GM19193 (cell line): ENCODE results near the gene PCDH9.

Experiments used
- POLR2A ChIP-seq: IDR thresholded peaks from 4 replicates; pipeline ENCODE4 v1.6.1; 2011; ENCODE audit not compliant: insufficient read depth, insufficient read length; ENCODE audit errors: extremely low read depth

The PCDH9 gene

GRCh38 chr13:67097892-67098452, 132.2 kb downstream of the PCDH9 start:
- TF ChIP-seq POLR2A = no peak

- TF ChIP-seq POLR2A = no peak
Observed at GRCh38 chr13:67096418-67096817, 133.7 kb downstream of the PCDH9 start.

GRCh38 chr13:67095621-67096020, 134.5 kb downstream of the PCDH9 start:
- no peak for TF ChIP-seq POLR2A

GRCh38 chr13:67094952-67095351, 135.2 kb downstream of the PCDH9 start:
- no peak for TF ChIP-seq POLR2A

- TF ChIP-seq POLR2A = no peak
Observed at GRCh38 chr13:67094078-67094477, 136.1 kb downstream of the PCDH9 start.

- no peak for TF ChIP-seq POLR2A
Observed at GRCh38 chr13:67091603-67092002, 138.5 kb downstream of the PCDH9 start.

- TF ChIP-seq POLR2A = no peak
Observed at GRCh38 chr13:67090856-67091255, 139.3 kb downstream of the PCDH9 start.

GRCh38 chr13:67087527-67087926, 142.6 kb downstream of the PCDH9 start:
- no peak for TF ChIP-seq POLR2A

- no peak for TF ChIP-seq POLR2A
Observed at GRCh38 chr13:67086260-67086659, 143.9 kb downstream of the PCDH9 start.

- no peak for TF ChIP-seq POLR2A
Observed at GRCh38 chr13:67084066-67084465, 146.1 kb downstream of the PCDH9 start.

- no peak for TF ChIP-seq POLR2A
Observed at GRCh38 chr13:67083519-67083918, 146.6 kb downstream of the PCDH9 start.

- TF ChIP-seq POLR2A = no peak
Observed at GRCh38 chr13:67080351-67080750, 149.8 kb downstream of the PCDH9 start.

- no peak for TF ChIP-seq POLR2A
Observed at GRCh38 chr13:67078062-67078461, 152.1 kb downstream of the PCDH9 start.

- TF ChIP-seq POLR2A = no peak
Observed at GRCh38 chr13:67077132-67077531, 153.0 kb downstream of the PCDH9 start.

- TF ChIP-seq POLR2A = no peak
Observed at GRCh38 chr13:67076378-67076777, 153.8 kb downstream of the PCDH9 start.

GRCh38 chr13:67075239-67075638, 154.9 kb downstream of the PCDH9 start:
- TF ChIP-seq POLR2A = no peak
